Transverse colon (tissue), 4 donors: ENCODE measurements around the gene NHERF2. TPM values are rescaled to one million over a fixed set of nuclear protein-coding genes. Genes with fewer than 3 reads are reported as not detected.
A peak's percentile ranks its signal among the peaks of the same experiment; 100 is the strongest.
"Not testable (repeated sequence)": the region's sequence is repeated elsewhere in the genome, so short reads cannot be mapped to it uniquely, and the experiment has no call there.

Experiments
- DNase-seq: peaks from one replicate; pipeline ENCODE4 v3.0.0-alpha.2; 2019
- H3K27ac ChIP-seq, 4 donors: fragments of 200-600 bp; sonication (generic); 2 replicates each; pipeline ENCODE4 v1.5.1; 2016 to 2018; ENCODE audit warnings: inconsistent platforms in 4 of 4
- H3K27me3 ChIP-seq: fragments of 200-600 bp; sonication (generic); 2 replicates; pipeline ENCODE4 v1.5.1; 2017; ENCODE audit warnings: inconsistent platforms
- H3K36me3 ChIP-seq, 4 donors: fragments of 200-600 bp; sonication (generic); 2 replicates each; pipeline ENCODE4 v1.5.1; 2017 to 2019; ENCODE audit warnings: inconsistent platforms in 4 of 4
- H3K4me1 ChIP-seq, 4 donors: fragments of 200-600 bp; sonication (generic); 2 replicates each; pipeline ENCODE4 v1.5.1; 2017 to 2020; ENCODE audit warnings: inconsistent platforms in 4 of 4
- H3K4me3 ChIP-seq, 4 donors: fragments of 200-600 bp; sonication (generic); 1 replicate in 1 of 4; 2 replicates in 3 of 4; pipeline versions ENCODE4 v1.5.1 to v1.6.1; 2017 to 2019; ENCODE audit warnings: inconsistent platforms in 4 of 4
- H3K9me3 ChIP-seq, 2 donors: fragments of 200-600 bp; sonication (generic); 2 replicates each; pipeline ENCODE4 v1.5.1; 2017 to 2019; ENCODE audit warnings: inconsistent platforms in 2 of 2
- CTCF ChIP-seq, 5 experiments: fragments of 200-600 bp in 3 of 5; fragments of 450-650 bp in 2 of 5; sonication (generic) in 3 of 5; IDR thresholded peaks; 1 replicate in 2 of 5; 2 replicates in 3 of 5; pipeline ENCODE4 v1.5.1; 2016 to 2017; ENCODE audit warnings: antibody characterized with exemption in 5 of 5, inconsistent platforms in 3 of 5, mild to moderate bottlenecking in 2 of 5, moderate library complexity in 1 of 5
- EP300 ChIP-seq: sonication (generic); formaldehyde crosslinking; IDR thresholded peaks from one replicate; pipeline ENCODE4 v1.6.1; 2017; ENCODE audit warnings: antibody characterized with exemption, low read depth
- POLR2A ChIP-seq: fragments of 450-650 bp; IDR thresholded peaks from one replicate; pipeline ENCODE4 v1.6.1; 2016; ENCODE audit warnings: antibody characterized with exemption, mild to moderate bottlenecking, moderate library complexity
- POLR2AphosphoS5 ChIP-seq, 3 donors: sonication (generic); formaldehyde crosslinking; IDR thresholded peaks; one replicate each; pipeline ENCODE4 v1.6.1; 2016; ENCODE audit warnings: antibody characterized with exemption in 3 of 3
- WGBS, 2 donors: methylation state at CpG; one replicate each; pipeline ENCODE4 v1.1.5; 2018; ENCODE audit warnings: low coverage in 1 of 2; 5-methylcytosine and 5-hydroxymethylcytosine counted together
- in situ Hi-C, 4 donors: fragments of 200-750 bp; cut with MboI; loops; one replicate each; pipeline versions ENCODE4 v1.15.0 to v1.15.1; 2017; ENCODE audit warnings: low sequenced_read_pairs in 3 of 4, low pct_ligation_motif_present in 1 of 4, low pct_unique_long_range_greater_than_20kb in 1 of 4
- intact Hi-C: fragments of 100-400 bp; cut with DNase I; formaldehyde crosslinking; loops from one replicate; pipeline ENCODE4 v1.15.1; 2023; ENCODE audit warnings: low total_unique reads
- total RNA-seq, 4 donors: library from RNA; depleted of rRNA; stranded (reverse); fragments of >200 nt; gene quantifications; one replicate each; pipeline ENCODE4 v1.1.0, GENCODE V29; 2016

Gene NHERF2
- total RNA-seq, 4 donors from 2014 or later, result 3.7 to 61.9 (median 29.8) TPM

GRCh38 chr16:2008009-2008526 is 18.6 kb upstream of the NHERF2 start:
- peaks cover 36 to 57% (median 49%) of the 10 kb centered on the region in 4 donors for H3K4me1 ChIP-seq
- intact Hi-C loops (loop anchor here (10.0 kb wide), 1 partner anchor 227 kb away; the partner anchor contains the start of gene DNASE1L2), in situ Hi-C loops (loop anchor here in 1 of 4 donors (25.0 kb wide), 1 partner anchor 129 kb away; the partner anchor contains the start of genes PKD1 and RAB26)
- H3K9me3 ChIP-seq, result no peaks in the 10 kb centered on the region
- peak; percentile 68 for DNase-seq
- H3K36me3 ChIP-seq, result no peaks in the 10 kb centered on the region
- peak overlapping the region in 3 of 4 donors; percentile 78 to 98 (median 82) for H3K4me3 ChIP-seq
- TF ChIP-seq EP300, result no peak
- TF ChIP-seq POLR2AphosphoS5 (IDR thresholded peaks at IDR 0.05), result peak; percentile 16 to 66 (median 65)
- peak; percentile 52 for TF ChIP-seq POLR2A
- no peaks in the 10 kb centered on the region for H3K27me3 ChIP-seq
- 11 to 32% methylated on average over 4 to 15 of the region's 15 CpGs for WGBS, 2 donors
- H3K27ac ChIP-seq, result peak overlapping the region; percentile 93 to 98 (median 94)

DNA sequence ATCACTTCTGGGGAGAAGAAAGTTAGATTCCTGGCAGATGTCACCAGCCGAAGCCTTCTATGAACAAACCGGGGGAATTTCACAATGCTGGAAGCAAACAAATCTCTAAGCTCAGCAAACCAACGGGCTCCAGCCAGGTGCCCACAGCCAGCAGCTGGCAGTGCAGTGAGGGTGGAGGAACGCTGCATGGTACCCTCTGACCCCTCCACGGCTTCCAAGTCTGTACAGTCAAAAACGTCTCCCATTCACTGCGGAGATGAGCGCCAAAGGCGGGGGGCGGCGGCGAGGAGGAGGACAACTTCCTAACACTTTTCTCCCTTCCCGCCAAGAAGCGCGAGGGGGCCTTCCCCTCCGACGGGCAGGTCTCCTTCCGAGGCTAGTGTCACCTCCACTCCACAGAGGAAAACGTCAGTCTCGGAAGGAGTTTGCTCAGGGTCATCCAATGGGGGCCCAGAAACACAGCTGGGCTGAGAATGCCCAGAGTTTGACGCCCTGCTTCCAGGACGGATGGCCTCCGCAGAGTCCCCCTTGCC is 18.0 kb upstream of the NHERF2 start:
- DNase-seq, result no peak
- intact Hi-C loops, result loop anchor here (10.0 kb wide), 1 partner anchor 226 kb away; the partner anchor contains the start of gene DNASE1L2
- peak overlapping the region; percentile 93 to 98 (median 94) for H3K27ac ChIP-seq
- H3K27me3 ChIP-seq, result no peaks in the 10 kb centered on the region
- 1% methylated on average over 23 of the region's 23 CpGs; no CpG with 5 or more reads in 1 of the 2 donors for WGBS, 2 donors
- H3K9me3 ChIP-seq, result no peaks in the 10 kb centered on the region
- peak overlapping the region; percentile 78 to 98 (median 85) for H3K4me3 ChIP-seq
- no peaks in the 10 kb centered on the region for H3K36me3 ChIP-seq
- in situ Hi-C loops, result loop anchor here in 1 of 4 donors (25.0 kb wide), 1 partner anchor 129 kb away; the partner anchor contains the start of genes PKD1 and RAB26
- TF ChIP-seq CTCF (IDR thresholded peaks at IDR 0.05), result peak in 1 of 5 experiments; percentile 7
- TF ChIP-seq EP300, result no peak
- H3K4me1 ChIP-seq, result peaks cover 34 to 54% (median 46%) of the 10 kb centered on the region in 4 donors

- intact Hi-C loops, result loop anchor here (10.0 kb wide), 1 partner anchor 226 kb away; the partner anchor contains the start of gene DNASE1L2
- Histone ChIP-seq H3K4me1 (peaks cover 28 to 49% (median 41%) of the 10 kb centered on the region in 4 donors), H3K36me3 (no peaks in the 10 kb centered on the region), H3K27ac (peak overlapping the region; percentile 93 to 98 (median 94)), H3K27me3 (no peaks in the 10 kb centered on the region), H3K4me3 (peak overlapping the region; percentile 78 to 98 (median 85)), H3K9me3 (no peaks in the 10 kb centered on the region)
- in situ Hi-C loops, result loop anchor here in 1 of 4 donors (25.0 kb wide), 1 partner anchor 128 kb away; the partner anchor contains the start of genes PKD1 and RAB26
- WGBS, 2 donors, result 0% methylated on average over 3 of the region's 55 CpGs; no CpG with 5 or more reads in 1 of the 2 donors
- TF ChIP-seq POLR2A (no peak), EP300 (no peak), POLR2AphosphoS5 (IDR thresholded peaks at IDR 0.05) (no peak)
- DNase-seq, result no peak
Measured at GRCh38 chr16:2009164-2009711, 17.5 kb upstream of the NHERF2 start.

GRCh38 chr16:2009791-2010510 is 16.8 kb upstream of the NHERF2 start, which contains the start of gene ZNF598:
Gene ZNF598, minus strand, starts transcription at chr16:2009821.
- Histone ChIP-seq H3K4me3 (peak within 1 kb of the TSS; percentile 78 to 98 (median 85)), H3K27me3 (no peaks in the 10 kb centered on the region), H3K9me3 (no peaks in the 10 kb centered on the region), H3K27ac (peak within 1 kb of the TSS; percentile 93 to 98 (median 94)), H3K4me1 (peaks cover 24 to 45% (median 37%) of the 10 kb centered on the region in 4 donors), H3K36me3 (no peaks in the 10 kb centered on the region)
- peak; percentile 86 for DNase-seq
- peak; percentile 98 for TF ChIP-seq POLR2A
- TF ChIP-seq CTCF (IDR thresholded peaks at IDR 0.05), result peak in 1 of 5 experiments; percentile 25
- TF ChIP-seq POLR2AphosphoS5 (IDR thresholded peaks at IDR 0.05), result peak; percentile 94 to 97 (median 96)
- TF ChIP-seq EP300, result no peak
- intact Hi-C loops (loop anchor here (10.0 kb wide), 1 partner anchor 225 kb away; the partner anchor contains the start of gene DNASE1L2), in situ Hi-C loops (loop anchor here in 2 of 4 donors (10.0 to 25.0 kb wide), 2 partner anchors 127 to 135 kb away; partner anchors contain the start of genes RAB26 (in 2 of the 2) and PKD1 (in 1 of the 2))
- WGBS, 2 donors, result 0 to 3% methylated on average over 2 to 51 of the region's 52 CpGs

GRCh38 chr16:2011726-2012125 is 15.0 kb upstream of the NHERF2 start:
- H3K9me3 ChIP-seq, H3K4me3 ChIP-seq, H3K27ac ChIP-seq, H3K36me3 ChIP-seq, H3K27me3 ChIP-seq, intact Hi-C loops, DNase-seq: not testable (repeated sequence)
- in situ Hi-C loops, result loop anchor here in 2 of 4 donors (10.0 to 25.0 kb wide), 2 partner anchors 126 to 133 kb away; partner anchors contain the start of genes RAB26 (in 2 of the 2) and PKD1 (in 1 of the 2)
- 81 to 82% methylated on average over 8 to 9 of the region's 9 CpGs for WGBS, 2 donors
- peaks cover 24 to 47% (median 41%) of the 10 kb centered on the region in 4 donors for H3K4me1 ChIP-seq
